Endodermal cell (in vitro differentiated cells): ENCODE results near the gene IPCEF1. TPM values are rescaled to one million over a fixed set of nuclear protein-coding genes. Genes with fewer than 3 reads are reported as not detected.

Source experiments
- DNase-seq: peaks from one replicate; pipeline ENCODE4 v3.0.0-alpha.2; 2017
- H3K27ac ChIP-seq: 2 replicates; pipeline ENCODE4 v1.5.1; 2013; ENCODE audit warnings: mild to moderate bottlenecking, low read depth, low read length, moderate library complexity
- H3K27me3 ChIP-seq: 2 replicates; pipeline ENCODE4 v1.6.1; 2013; ENCODE audit warnings: mild to moderate bottlenecking, low read length, moderate library complexity; ENCODE audit not compliant: insufficient read depth, control insufficient read depth, poor library complexity, severe bottlenecking
- H3K36me3 ChIP-seq: 2 replicates; pipeline ENCODE4 v1.7.0; 2013; ENCODE audit warnings: mild to moderate bottlenecking, low read length, moderate library complexity; ENCODE audit not compliant: control insufficient read depth, insufficient read depth
- H3K4me1 ChIP-seq: one replicate; pipeline ENCODE4 v1.7.0; 2013; ENCODE audit warnings: low read length; ENCODE audit not compliant: control insufficient read depth, insufficient read depth
- H3K4me3 ChIP-seq: 2 replicates; pipeline ENCODE4 v1.5.1; 2013; ENCODE audit warnings: mild to moderate bottlenecking, low read length, moderate library complexity
- H3K9ac ChIP-seq: 2 replicates; pipeline ENCODE4 v1.6.1; 2013; ENCODE audit warnings: mild to moderate bottlenecking, low read length, moderate library complexity; ENCODE audit not compliant: poor library complexity, severe bottlenecking; ENCODE audit errors: extremely low read depth
- H3K9me3 ChIP-seq: 2 replicates; pipeline ENCODE4 v1.6.1; 2013; ENCODE audit warnings: mild to moderate bottlenecking, low read length, moderate library complexity; ENCODE audit not compliant: control insufficient read depth
- H3K27ac Mint-ChIP-seq: 2 replicates; pipeline ENCODE4 v1.8.0; 2020; ENCODE audit warnings: mixed read lengths
- H3K27me3 Mint-ChIP-seq: 2 replicates; pipeline ENCODE4 v1.8.0; 2021; ENCODE audit warnings: mild to moderate bottlenecking, mixed read lengths; ENCODE audit not compliant: insufficient read depth
- H3K36me3 Mint-ChIP-seq: 2 replicates; pipeline ENCODE4 v1.8.0; 2020; ENCODE audit warnings: low read depth, mixed read lengths
- H3K4me1 Mint-ChIP-seq: 2 replicates; pipeline ENCODE4 v1.8.0; 2020; ENCODE audit warnings: mixed read lengths
- H3K4me3 Mint-ChIP-seq: 2 replicates; pipeline ENCODE4 v1.8.0; 2020; ENCODE audit warnings: mild to moderate bottlenecking, moderate library complexity, mixed read lengths
- H3K9me3 Mint-ChIP-seq: 2 replicates; pipeline ENCODE4 v1.8.0; 2020; ENCODE audit warnings: mild to moderate bottlenecking, mixed read lengths
- CTCF ChIP-seq: fragments of 200-600 bp; sonication (generic); conservative IDR thresholded peaks from 2 replicates; pipeline ENCODE4 v1.5.0; 2021; ENCODE audit warnings: antibody characterized with exemption, mild to moderate bottlenecking
- WGBS, 2 experiments: methylation state at CpG; one replicate each; pipeline versions ENCODE4 v1.1.5 to v1.1.7; 2013; ENCODE audit warnings: missing lambda C conversion rate in 2 of 2, mixed read lengths in 1 of 2; ENCODE audit not compliant: insufficient coverage in 1 of 2, insufficient read length in 1 of 2; 5-methylcytosine and 5-hydroxymethylcytosine counted together
- total RNA-seq, 2 donors: library from RNA; stranded (reverse); fragmentation: NEBNext Ultra II Directional in 1 of 2; extraction: Animal tissue kit (Norgen Biotek cat#: 25700) in 1 of 2; gene quantifications; 2 replicates in 1 of 2; 3 replicates in 1 of 2; pipeline ENCODE4 v1.2.1, GENCODE V29; 2021

IPCEF1 gene
- total RNA-seq, 2 donors from 2014 or later: 2.2 to 2.8 TPM

GRCh38 chr6:154285826-154286225 is 70.8 kb downstream of the IPCEF1 start:
- Mint-ChIP-seq H3K27me3 (no peaks in the 10 kb centered on the region), H3K27ac (no peak overlapping the region), H3K9me3 (peaks cover 3% of the 10 kb centered on the region), H3K36me3 (peaks cover 2% of the 10 kb centered on the region), H3K4me1 (no peaks in the 10 kb centered on the region), H3K4me3 (no peak overlapping the region)
- WGBS, 2 experiments: 80 to 86% methylated on average over 1 of the region's 1 CpG
- Histone ChIP-seq H3K4me3 (no peak overlapping the region), H3K4me1 (no peaks in the 10 kb centered on the region), H3K36me3 (no peaks in the 10 kb centered on the region), H3K27me3 (no peaks in the 10 kb centered on the region), H3K27ac (no peak overlapping the region), H3K9ac (no peak overlapping the region), H3K9me3 (no peaks in the 10 kb centered on the region)
- TF ChIP-seq CTCF: no peak
- no peak for DNase-seq

- DNase-seq: no peak
- no peak overlapping the region for H3K27ac Mint-ChIP-seq
- H3K27ac ChIP-seq: no peak overlapping the region
- H3K4me3 ChIP-seq: no peak overlapping the region
- H3K36me3 ChIP-seq: no peaks in the 10 kb centered on the region
- H3K9me3 Mint-ChIP-seq: peaks cover 3% of the 10 kb centered on the region
- no peaks in the 10 kb centered on the region for H3K4me1 Mint-ChIP-seq
- WGBS, 2 experiments: 90 to 92% methylated on average over 5 to 7 of the region's 7 CpGs
- H3K9me3 ChIP-seq: no peaks in the 10 kb centered on the region
- TF ChIP-seq CTCF: no peak
- no peaks in the 10 kb centered on the region for H3K27me3 ChIP-seq
- no peaks in the 10 kb centered on the region for H3K4me1 ChIP-seq
- H3K27me3 Mint-ChIP-seq: no peaks in the 10 kb centered on the region
- H3K36me3 Mint-ChIP-seq: peaks cover 2% of the 10 kb centered on the region
- H3K4me3 Mint-ChIP-seq: no peak overlapping the region
- H3K9ac ChIP-seq: no peak overlapping the region
Observed at GRCh38 chr6:154284313-154284853, 72.2 kb downstream of the IPCEF1 start.

DNA sequence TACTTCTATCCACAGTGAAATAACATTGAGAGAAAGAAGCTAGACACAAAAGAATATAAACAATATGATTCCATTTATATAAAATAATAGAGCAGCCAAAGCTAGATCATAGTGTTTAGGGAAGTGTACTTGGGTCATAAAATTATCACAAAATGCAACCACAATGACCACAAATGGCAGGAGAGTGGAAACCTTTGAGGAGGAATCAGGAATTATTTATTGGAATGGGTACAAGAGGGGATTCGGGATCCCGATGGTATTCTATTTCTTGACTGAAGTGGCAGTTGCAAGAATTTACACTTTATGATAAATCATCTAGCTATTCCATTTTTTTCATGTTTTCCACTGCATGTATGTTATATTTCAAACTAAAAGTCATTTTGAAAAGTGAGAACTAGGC is 76.1 kb downstream of the IPCEF1 start:
- no peak for TF ChIP-seq CTCF
- 90% methylated on average over 2 of the region's 2 CpGs; no CpG with 5 or more reads in 1 of the 2 experiments for WGBS, 2 experiments
- H3K4me3 Mint-ChIP-seq: no peak overlapping the region
- Histone ChIP-seq H3K9ac (no peak overlapping the region), H3K36me3 (no peaks in the 10 kb centered on the region), H3K4me3 (no peak overlapping the region), H3K27ac (no peak overlapping the region), H3K9me3 (no peaks in the 10 kb centered on the region), H3K4me1 (no peaks in the 10 kb centered on the region), H3K27me3 (no peaks in the 10 kb centered on the region)
- H3K4me1 Mint-ChIP-seq: no peaks in the 10 kb centered on the region
- peaks cover 3% of the 10 kb centered on the region for H3K9me3 Mint-ChIP-seq
- DNase-seq: no peak
- peaks cover 2% of the 10 kb centered on the region for H3K36me3 Mint-ChIP-seq
- H3K27ac Mint-ChIP-seq: no peak overlapping the region
- no peaks in the 10 kb centered on the region for H3K27me3 Mint-ChIP-seq
